BE2C (cell line): ENCODE data around the gene CYP2C18.
"Not testable (repeated sequence)": the region's sequence is repeated elsewhere in the genome, so short reads cannot be mapped to it uniquely, and the experiment has no call there.

Experiments used
- DNase-seq: peaks from one replicate; pipeline ENCODE4 v3.0.0-alpha.2; 2020
- H3K27me3 ChIP-seq: fragments of 250-450 bp; sonication (Bioruptor Pico); 2 replicates; pipeline ENCODE4 v1.5.1; 2020; ENCODE audit warnings: mild to moderate bottlenecking
- H3K36me3 ChIP-seq: fragments of 250-450 bp; sonication (Bioruptor Pico); 2 replicates; pipeline ENCODE4 v1.5.1; 2020; ENCODE audit warnings: mild to moderate bottlenecking
- H3K4me1 ChIP-seq: fragments of 250-450 bp; sonication (Bioruptor Pico); 2 replicates; pipeline ENCODE4 v1.5.1; 2020
- H3K4me3 ChIP-seq: 2 replicates; pipeline ENCODE4 v1.5.1; 2011; ENCODE audit warnings: low read depth, low read length
- H3K9me3 ChIP-seq: fragments of 250-450 bp; sonication (Bioruptor Pico); 2 replicates; pipeline ENCODE4 v1.5.1; 2020
- CTCF ChIP-seq: IDR thresholded peaks from 2 replicates; pipeline ENCODE4 v1.5.1; 2012; ENCODE audit warnings: mild to moderate bottlenecking, low read depth, low read length

CYP2C18 gene

DNA sequence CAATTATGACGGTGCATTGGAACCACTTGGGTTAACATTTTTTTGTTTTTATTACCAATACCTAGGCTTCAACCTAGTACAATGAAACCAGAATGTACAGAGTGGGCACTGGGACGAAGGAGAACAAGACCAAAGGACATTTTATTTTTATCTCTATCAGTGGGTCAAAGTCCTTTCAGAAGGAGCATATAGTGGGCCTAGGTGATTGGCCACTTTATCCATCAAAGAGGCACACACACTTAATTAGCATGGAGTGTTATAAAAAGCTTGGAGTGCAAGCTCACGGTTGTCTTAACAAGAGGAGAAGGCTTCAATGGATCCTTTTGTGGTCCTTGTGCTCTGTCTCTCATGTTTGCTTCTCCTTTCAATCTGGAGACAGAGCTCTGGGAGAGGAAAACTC lies 78.9 kb downstream of the CYP2C18 start, which contains the start of gene CYP2C19:
CYP2C19 (plus strand) TSS at position 289 of the 400 bp plus-strand sequence; CDS start at position 314, 25 bp downstream.
- no peak for DNase-seq
- H3K4me3 ChIP-seq: no peak within 1 kb of the TSS
- TF ChIP-seq CTCF: no peak
- no peaks in the 10 kb centered on the region for H3K27me3 ChIP-seq
- no peaks in the 10 kb centered on the region for H3K4me1 ChIP-seq
- no peaks in the 10 kb centered on the region for H3K36me3 ChIP-seq
- no peaks in the 10 kb centered on the region for H3K9me3 ChIP-seq

DNA sequence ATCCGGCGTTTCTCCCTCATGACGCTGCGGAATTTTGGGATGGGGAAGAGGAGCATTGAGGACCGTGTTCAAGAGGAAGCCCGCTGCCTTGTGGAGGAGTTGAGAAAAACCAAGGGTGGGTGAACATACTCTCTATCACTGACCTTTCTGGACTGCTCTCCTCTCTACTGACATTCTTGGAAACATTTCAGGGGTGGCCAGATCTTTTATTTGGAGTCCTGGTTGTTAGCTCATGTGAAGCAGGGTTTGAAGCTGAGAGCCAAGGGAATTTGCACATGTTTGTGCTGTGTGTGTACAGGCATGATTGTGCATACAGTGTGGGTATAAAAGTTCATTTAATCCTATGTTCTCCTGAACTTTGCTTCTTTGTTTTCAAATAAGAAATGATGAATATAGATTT lies 91.9 kb downstream of the CYP2C18 start:
- not testable (repeated sequence) for H3K36me3 ChIP-seq, H3K9me3 ChIP-seq, H3K4me3 ChIP-seq, H3K4me1 ChIP-seq, DNase-seq, H3K27me3 ChIP-seq

DNA sequence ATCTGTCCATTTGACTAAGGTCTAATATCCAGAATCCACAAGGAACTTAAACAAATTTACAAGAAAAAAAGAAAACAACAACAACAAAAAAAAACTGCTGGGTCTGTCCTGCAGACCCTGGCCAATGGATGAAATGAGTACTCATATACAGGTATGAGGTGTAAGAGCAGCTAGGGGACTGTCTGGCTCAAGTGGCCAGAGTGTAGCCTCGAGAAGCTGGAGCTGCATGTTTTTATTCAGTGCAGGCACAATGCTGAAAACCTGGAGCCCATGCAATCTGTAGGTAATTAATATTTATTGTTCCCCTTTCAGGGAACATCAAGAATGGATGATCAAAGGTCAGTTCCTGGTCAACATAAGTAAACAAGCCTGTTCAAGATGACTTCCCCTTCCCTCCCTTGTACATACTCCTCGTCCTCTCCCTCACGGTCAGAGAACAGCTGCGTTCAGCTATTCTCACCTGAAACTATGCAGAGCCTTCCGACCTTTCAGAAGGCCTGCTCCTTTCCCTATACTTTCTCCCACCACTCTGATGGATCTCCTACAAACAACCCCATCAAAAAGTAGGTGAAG lies 94.4 kb downstream of the CYP2C18 start:
- Histone ChIP-seq H3K27me3 (no peaks in the 10 kb centered on the region), H3K36me3 (no peaks in the 10 kb centered on the region), H3K4me1 (no peaks in the 10 kb centered on the region), H3K4me3 (no peak overlapping the region), H3K9me3 (no peaks in the 10 kb centered on the region)
- no peak for DNase-seq
- TF ChIP-seq CTCF: no peak

DNA sequence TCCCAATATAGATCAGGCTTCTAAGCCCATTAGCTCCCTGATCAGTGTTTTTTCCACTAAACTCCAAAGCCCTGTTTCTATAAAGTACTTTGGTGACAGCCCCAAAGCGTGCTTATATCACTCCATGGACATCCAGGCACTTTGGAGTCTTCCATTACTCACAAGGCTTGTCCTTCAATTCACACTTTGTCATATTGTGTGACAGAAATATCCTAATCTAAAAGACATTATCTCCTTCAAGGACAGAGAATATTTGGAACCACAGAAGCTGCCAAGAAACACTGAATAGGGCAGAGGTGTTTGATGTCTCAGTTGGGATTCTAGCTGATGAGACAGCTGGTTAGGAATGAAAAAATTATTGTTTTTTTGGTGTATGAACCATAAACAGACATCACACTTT lies 97.3 kb downstream of the CYP2C18 start:
- H3K36me3 ChIP-seq: no peaks in the 10 kb centered on the region
- H3K27me3 ChIP-seq: no peaks in the 10 kb centered on the region
- no peak for DNase-seq
- no peak for TF ChIP-seq CTCF
- H3K4me3 ChIP-seq: no peak overlapping the region
- H3K9me3 ChIP-seq: no peaks in the 10 kb centered on the region
- H3K4me1 ChIP-seq: no peaks in the 10 kb centered on the region

DNA sequence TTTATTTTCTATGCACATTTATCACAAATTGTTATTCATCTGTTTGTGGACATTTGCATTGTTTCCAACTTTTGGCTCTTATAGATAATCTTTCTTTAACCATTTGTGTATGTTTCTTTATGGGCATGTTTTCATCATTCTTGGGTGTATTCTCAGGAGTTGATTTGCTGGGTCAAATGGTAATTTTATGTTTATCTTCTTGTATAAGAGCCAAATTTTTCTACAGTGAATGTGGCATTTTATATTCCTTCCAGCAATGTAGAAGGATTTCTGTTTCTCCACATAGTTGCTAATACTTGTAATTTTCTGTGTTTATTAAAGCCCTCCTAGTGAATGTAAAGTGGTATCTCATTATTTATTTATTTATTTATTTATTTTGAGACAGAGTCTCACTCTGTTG lies 100.7 kb downstream of the CYP2C18 start:
- H3K36me3 ChIP-seq: no peaks in the 10 kb centered on the region
- H3K4me3 ChIP-seq: no peak overlapping the region
- no peaks in the 10 kb centered on the region for H3K4me1 ChIP-seq
- no peaks in the 10 kb centered on the region for H3K9me3 ChIP-seq
- H3K27me3 ChIP-seq: no peaks in the 10 kb centered on the region
- TF ChIP-seq CTCF: no peak
- no peak for DNase-seq

- no peaks in the 10 kb centered on the region for H3K4me1 ChIP-seq
- TF ChIP-seq CTCF: no peak
- DNase-seq: no peak
- H3K4me3 ChIP-seq: no peak overlapping the region
- no peaks in the 10 kb centered on the region for H3K36me3 ChIP-seq
- H3K9me3 ChIP-seq: no peaks in the 10 kb centered on the region
- H3K27me3 ChIP-seq: no peaks in the 10 kb centered on the region
Observed at GRCh38 chr10:94785211-94785610, 101.7 kb downstream of the CYP2C18 start.
